Anterior cingulate cortex (tissue), 58 donors: Measurements from ENCODE around the gene RAB11FIP4.
"Not testable (repeated sequence)": the region's sequence is repeated elsewhere in the genome, so short reads cannot be mapped to it uniquely, and the experiment has no call there.

ENCODE experiments used
- DNase-seq, 58 donors: peaks; one replicate each; lab custom pipeline; 2025; lab: John Stamatoyannopoulos, UW

Gene RAB11FIP4

DNA sequence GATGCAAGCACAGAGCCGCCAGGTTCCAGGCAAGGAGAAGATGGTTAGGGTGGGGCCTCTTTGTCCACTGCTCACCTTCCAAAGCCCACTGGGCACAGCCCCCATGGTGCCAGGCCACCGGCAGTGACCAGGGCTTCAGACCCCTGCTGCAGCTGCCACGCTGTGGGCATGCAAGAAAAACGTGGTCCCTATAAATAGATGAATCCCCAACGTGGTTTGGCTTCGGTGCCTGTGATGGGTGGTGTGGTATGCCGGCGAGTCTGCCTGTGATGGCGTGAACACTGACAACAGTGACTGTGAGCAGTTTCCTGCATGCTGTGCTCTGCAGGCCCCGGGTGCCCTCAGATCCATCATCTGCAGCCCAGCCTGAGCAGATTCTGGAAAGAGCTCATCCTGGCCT is 36.6 kb downstream of the RAB11FIP4 start:
- peak in 12 of 58 donors; percentile 8 to 49 (median 26) for DNase-seq

DNA sequence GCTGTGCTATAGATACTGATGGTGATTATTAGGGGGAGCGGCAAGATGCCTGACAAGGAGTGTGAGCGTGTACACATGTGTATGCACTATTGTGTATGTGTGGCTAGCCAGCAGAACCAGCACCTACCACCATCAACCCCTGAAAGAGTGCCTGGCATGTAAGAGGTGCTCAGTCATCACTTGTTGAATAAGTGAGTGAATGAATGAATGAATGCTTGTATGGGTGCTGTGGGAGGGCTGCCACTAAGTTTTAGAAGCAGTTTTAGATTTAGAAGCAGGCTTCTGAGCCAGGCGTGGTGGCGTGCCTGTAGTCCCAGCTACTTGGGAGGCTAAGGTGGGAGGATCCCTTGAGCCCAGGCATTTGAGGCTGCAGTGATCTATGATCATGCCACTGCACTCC is 37.0 kb downstream of the RAB11FIP4 start:
- DNase-seq: no peak

DNA sequence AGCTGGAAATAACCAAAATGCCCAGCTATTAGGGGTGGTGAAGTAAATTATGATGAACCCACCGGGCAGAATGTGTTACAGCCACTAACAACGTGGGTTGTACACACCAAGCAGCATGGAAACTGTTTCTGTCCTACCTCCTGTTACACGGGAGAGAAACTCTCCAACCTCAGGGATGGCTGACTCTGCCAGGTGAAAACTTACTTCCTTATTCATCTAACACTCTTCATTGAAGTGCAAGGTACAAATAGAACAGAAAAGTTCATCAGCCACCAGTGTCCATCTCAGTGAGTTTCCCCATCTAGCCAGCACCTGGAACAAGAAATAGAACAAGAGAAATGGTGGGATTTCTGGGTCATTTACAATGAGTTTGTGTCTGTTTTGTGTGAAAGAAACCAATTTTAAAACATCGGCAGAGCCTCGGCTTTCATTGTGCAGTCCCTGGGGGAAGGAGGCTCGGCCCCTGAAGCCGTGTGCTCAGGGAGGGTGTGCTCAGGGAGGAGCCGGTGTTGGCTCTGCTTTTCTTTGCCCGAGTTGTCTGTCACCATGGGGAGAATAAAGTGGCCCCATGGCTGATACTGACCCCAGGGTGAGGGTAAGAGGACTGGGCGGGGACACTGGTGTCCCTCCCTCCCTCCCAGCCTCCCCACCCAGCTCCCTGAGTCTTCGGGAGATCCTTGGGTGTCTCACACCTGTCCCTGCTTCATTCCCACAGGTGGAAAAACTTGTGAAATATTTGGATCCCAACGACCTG is 39.8 kb downstream of the RAB11FIP4 start:
- DNase-seq: no peak

DNA sequence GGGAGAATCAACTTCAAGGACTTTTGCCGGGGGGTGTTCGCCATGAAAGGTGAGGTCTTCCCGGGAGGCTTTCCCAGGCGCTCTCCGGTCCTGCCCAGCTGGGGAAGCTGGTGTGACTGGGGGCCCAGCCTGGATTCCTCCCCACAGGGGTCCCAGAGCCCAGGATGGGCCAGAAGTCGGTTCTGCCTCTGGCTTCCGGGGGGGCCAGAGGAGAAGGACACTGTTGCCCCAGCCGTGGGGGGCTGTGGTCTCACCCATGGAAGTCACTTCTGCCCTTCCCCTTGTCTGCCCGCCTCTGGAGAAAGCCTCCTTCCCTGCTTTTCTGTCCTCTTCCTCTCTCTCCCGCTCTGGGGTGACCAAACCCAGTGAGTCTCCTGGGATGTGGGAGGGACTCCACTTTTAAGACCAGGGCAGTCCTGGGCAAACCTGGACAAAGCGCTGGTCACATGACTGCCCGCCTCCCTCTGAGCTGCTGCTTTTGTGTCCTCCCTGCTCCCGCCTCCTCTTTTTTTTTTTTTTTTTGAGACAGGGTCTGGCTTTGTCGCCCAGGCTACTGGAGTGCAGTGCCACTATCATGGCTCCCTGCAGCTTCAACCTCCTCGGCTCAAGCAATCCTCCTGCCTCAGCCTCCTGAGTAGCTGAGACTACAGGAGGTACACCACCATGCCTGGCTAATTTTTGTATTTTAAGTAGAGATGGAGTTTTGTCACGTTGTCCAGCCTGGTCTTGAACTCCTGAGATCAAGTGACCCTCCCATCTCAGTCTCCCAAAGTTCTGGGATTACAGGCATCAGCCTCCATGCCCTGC is 40.6 kb downstream of the RAB11FIP4 start:
- no peak for DNase-seq

DNA sequence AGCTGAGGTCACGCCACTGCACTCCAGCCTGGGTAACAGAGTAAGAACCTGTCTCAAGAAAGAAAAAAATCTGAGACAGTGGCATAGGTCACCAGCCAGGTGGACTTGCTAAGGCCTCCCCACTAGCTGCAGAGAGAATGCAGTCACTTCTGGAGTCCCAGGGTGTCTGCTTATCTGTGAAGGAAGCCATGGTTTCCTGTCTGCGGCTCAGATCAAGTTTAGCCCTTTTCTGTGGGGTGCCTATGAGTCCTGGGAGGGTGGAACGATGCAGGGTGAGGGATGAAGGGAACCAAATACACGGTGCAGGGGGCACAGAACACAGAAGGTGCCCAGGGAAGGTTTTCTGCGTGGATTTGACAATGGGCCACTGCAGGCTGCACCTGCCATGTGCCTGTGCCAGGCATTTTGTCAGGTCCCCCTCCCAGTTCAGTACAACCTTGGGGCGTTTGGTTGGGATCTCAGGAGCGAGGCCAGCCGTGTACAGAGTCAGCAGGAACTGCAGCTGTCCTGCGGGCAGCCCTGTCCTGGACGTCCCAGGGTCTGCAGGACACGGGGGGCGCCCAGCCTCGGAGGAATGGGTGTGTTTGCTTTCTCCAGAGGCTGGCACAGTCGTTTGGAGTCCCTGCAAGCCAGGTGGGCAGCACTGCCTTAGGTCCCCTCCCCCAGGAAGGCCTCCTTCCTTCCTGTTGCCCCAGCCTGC is 41.8 kb downstream of the RAB11FIP4 start:
- DNase-seq: no peak

DNA sequence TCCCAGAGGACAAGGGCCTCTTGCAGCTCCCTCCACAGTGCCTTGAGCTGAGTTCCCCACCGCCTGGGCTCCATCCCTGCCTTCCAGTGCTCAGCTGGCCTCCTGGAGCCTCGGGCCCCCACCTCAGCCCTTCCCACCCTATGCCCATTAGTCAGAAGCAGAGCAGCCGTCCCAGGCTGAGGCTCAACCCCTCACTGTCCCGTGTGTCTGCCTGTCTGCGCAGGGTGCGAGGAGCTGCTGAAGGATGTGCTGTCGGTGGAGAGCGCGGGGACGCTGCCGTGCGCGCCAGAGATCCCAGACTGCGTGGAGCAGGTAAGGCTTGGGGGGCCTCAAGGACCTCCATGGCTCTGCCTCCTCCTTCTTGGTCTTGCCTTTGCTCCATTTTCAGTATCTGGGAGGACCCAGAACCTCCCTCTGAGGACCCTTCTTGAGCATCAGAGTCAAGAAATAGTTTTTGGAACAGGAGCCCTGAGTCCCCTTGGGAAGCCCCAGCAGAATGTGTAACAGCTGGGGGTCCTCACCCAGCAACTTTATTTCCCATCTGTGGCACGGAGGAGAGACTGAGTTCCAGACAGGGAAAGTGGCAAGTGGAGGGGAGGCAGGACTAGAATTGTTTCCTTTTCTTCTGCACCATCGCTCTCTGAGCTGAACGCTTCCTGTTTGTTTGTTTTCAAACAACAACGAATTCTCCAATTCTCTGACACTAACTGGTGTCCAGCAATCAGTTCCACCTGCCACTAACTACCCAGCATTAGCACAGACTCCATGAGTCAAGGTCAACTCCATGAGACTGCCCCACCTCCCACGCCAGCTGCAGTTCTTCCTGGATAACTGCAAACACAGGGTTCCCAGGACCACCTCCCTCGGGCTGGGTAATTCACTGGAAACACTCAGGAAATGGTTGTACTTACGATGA is 42.6 kb downstream of the RAB11FIP4 start:
- DNase-seq: no peak

DNA sequence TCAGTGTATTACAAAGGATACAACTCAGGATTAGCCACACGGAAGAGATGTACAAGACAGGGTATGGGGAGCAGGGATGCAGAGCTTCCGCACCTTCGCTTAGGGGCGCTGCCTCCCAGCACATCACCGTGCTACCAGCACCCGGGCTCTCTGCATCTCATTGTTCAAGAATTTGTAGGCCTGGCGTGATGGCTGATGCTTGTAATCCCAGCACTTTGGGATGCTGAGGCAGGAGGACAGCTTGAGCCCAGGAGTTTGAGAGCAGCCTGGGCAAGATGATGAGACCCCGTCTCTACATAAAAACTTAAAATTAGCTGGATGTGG is 43.2 kb downstream of the RAB11FIP4 start:
- DNase-seq: no peak

DNA sequence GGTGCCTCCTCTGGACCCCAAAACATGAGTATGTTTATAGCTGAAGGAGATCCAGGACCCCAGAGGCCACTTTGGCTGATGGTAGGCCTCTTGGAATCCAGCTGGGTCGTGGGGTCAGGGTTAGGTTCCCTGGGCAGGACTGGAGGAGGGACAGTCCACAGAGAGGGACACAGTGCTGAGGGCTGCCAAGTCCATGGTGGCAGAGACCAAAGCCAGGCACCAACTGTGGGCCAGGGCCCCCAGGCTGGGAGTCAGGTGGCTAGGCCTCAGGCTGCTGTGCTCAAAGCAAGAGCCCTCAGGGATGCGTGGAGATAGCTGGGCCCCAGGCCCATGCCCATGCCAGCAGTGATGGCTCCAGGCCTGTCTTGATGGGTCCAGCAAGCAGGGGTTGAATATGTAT is 44.1 kb downstream of the RAB11FIP4 start:
- DNase-seq: no peak

DNA sequence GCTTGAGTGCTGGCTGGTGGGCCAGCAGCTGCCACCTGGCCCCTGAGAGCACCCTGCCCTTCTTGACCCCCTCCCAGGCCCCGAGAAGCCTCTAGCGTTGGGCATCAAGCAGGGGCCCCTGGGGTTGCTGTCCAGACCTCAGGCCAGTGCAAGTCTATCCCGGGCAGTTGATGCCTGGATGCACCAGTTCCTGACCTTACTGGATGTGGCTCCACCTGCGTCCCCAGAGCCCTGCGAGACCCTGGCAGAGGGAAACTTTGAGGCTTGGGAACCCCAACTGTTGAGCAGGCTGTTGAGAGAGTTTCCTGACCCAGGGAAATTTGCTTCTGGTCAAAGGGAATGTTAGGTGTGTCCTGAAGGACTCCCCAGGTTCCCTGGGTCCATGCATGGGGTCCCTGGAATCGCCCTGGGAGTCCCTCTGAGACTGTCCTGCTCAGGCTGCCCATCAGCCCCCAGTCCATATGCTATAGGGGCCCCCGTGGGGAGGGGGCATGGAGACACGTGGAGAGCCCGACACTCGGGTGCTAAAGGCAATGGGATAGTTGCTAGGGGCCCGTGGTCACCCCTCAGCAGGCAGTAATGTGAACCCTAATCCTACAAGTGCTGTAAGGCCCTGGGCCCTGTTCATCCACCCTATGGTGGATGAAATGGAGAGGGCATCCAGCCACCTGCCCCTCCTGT is 46.4 kb downstream of the RAB11FIP4 start:
- no peak for DNase-seq

DNA sequence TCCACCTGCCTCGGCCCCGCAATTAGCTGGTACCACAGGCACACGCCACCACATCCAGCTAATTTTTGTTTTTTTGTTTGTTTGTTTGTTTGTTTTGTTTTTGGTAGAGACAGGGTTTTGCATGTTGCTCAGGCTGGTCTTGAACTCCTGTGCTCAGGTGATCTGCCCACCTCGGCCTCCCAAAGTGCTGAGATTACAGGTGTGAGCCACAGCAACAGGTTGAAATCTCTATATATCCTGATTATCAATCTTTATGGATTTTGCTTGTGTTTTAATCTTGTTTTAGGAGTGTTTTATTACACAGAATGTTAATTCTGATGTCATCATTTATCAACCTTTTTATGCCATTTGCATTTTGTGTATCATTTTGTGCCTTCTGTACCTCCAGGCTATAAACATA is 48.2 kb downstream of the RAB11FIP4 start:
- no peak for DNase-seq

DNA sequence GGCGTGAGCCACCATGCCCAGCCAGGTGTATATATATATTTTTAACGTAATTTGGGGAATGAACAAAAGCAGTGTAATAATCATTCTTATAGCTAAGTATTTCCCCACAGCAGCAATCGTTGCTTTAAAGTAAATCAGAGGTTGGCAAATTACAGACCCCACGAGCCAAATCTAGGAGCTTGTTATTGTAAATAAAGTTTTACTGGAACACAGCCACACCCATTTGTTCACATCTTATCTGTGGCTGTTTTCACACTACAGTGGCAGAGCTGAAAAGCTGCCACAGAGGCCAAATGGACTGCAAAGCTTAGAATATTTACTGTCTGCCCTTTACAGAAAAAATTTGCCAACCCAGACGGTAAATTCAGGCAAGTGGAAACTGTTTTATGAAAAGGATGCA is 50.8 kb downstream of the RAB11FIP4 start:
- DNase-seq: no peak

DNA sequence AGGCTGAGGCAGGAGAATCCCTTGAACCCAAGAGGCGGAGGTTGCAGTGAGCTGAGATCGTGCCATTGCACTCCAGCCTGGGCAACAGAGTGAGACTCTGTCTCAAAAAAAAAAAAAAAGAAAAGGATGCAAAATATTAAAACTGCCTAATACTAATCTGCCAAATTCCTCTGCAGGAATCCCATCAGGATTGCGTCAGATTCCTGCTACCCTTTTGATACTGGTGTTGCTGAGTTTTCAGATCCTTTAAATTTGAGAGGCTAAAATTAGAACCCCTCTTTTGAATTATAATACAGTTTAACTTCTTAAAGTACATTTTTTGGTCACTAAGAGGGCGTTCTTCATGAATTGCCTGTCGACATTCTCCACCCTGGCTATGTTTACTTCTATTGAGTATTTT is 51.4 kb downstream of the RAB11FIP4 start:
- not testable (repeated sequence) for DNase-seq

DNA sequence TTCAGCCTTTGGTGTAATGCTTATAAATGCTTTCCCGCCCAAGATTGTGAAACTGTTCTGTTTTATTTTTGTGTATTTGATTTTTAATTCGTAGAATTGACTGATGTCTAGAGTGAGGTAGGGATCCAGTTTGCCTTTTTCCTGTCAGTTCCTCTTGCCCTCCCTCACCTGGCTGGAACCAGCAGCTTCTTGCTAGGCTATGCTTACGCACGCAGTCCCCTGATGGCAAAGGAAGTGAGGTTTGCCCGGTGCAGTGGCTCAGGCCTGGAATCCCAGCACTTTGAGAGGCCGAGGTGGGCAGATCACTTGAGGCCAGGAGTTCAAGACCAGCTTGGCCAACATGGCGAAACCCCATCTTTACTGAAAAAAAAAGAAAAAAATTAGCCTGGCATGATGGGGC is 51.9 kb downstream of the RAB11FIP4 start:
- no peak for DNase-seq

DNA sequence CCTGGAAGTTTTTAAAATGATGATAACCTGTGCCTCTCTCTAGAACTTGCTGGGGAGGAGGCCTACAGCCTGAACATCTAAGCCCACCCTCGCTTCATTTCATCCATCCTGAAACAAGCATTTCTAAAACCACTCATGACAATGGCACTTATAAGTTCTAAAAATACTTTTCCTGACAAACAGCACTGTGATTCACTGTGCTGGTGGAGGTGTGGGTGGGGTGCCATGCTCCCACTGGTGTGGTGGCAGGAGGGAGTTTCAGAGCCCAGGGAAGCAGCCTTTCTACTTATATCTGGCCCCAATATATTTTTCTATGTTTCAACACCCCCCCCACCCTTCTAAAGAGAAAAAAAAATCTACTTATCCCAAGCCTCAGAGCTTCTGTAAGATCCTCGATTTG is 52.6 kb downstream of the RAB11FIP4 start:
- DNase-seq: peak in 13 of 58 donors; percentile 3 to 53 (median 25)

DNA sequence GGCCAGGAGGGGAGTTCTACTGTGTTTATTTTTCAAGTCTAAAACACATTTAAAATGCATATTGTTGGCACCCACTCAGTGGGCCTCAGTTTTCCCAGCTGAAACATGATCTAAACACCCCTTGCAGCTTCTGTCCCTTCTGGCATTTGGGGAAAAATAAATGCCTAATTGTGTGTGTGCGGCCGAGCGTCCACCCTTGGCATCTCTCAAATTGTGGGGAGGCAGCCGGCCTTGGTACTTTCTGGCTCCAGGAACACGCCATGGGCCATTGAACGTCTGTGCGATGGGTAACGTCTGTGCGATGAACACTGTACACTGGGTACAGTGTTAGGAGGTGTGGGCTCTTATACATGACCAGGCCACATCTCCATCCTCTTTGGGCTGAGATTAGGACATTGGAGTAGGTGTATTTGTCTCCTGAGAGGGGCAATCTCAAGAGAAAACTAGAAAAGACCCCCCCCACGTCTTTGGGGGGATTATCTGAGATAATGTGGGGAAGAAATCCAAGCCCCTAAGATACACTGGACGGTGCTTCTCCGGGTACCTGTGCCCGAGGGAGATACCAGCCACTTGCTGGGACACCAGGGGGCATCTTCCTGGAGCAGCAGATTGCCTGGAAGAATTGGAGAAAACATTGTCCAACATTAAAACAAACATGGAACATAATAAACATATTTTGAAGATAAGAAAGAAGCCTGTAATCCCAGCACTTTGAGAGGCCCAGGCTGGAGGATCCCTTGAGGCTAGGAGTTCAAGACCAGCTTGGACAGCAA is 54.9 kb downstream of the RAB11FIP4 start:
- DNase-seq: no peak

DNA sequence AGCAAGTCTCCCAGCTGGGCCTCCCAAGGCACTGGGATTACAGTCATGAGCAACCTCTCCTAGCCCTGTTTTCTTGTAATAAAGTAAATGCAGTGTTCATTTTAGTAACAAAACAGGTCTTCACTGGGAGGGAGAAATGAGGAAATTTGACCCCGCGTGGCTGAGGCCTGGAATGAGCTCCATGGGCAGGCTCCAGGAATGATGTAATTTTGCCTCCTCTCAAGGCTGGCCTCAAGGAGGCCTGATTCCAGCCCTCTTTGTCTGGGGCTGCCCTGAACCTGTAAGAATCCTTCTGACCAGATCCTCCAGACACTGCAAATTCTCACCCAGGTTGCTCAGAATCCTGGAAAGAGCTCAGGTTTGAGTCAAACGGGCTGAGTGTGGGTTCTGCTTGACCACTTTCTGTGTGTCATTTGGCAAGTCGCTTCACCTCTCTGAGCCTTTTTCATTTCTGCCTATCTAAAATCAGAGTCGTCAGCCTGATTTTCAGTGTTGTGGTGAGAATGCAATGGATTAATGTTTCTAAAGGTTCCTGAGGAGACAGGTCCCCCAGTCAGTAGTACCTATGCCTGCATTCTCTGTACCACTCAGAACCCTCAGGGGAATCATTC is 57.1 kb downstream of the RAB11FIP4 start:
- DNase-seq: no peak

DNA sequence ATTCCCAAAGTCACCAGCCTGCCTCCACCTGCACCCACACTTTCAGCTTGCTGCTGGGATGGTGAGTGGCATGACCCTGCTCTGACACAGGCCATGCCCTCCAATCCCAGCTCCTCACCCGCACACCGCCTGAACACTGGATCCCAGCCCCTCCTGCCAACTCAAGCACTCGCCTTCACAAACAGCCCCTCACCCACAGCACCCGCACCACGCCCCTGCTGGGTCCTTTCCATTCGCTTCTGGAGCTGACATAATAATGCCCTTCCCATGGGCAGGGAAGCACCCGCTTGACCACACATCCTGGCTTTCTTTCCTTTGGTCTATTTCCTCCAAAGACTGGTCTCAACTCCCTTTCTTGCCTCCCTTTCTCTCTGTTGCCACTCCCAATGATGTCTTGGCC is 57.6 kb downstream of the RAB11FIP4 start:
- no peak for DNase-seq

DNA sequence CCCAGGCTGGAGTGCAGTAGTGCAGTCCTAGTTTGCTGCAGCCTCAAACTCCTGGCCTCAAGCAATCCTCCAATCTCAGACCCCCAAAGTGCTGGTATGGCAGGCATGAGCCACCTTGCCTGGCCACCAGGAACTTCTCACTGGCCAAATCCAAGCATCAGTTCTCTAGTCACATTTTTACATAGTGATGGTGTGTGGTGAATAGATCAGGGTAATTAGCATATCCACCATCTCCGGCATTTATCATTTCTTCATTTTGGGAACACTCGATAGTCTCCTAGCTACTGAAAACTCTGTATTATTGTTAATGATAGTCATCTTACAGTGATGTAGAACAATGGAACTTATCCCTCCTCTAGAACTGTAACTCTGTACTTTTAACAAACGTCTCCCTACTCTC is 58.3 kb downstream of the RAB11FIP4 start:
- no peak for DNase-seq

DNA sequence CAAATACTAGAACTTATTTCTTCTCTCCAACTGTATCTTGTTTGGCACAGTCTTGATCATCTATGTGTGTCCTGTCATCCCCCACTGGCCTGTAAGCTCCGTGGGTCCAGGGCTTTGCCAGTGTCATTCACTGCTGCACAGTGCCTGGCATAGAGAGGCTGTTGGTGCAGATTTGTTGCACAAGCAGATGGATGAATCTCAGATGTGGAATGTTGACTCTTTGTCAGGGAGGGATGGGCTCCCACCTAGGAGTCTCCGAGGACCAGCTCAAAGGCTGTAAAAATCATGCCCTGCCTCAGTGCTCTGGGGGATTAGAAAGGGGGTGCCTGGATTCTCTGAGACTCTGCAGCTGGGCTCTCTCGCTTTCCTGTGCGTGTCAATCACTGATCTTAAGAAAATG is 60.6 kb downstream of the RAB11FIP4 start:
- no peak for DNase-seq
